ENCODE measurements around the gene CMTM5. TPM values are rescaled to one million over a fixed set of nuclear protein-coding genes. Genes with fewer than 3 reads are reported as not detected.

The CMTM5 gene
- total RNA-seq, 4 donors from 2014 or later: not detected

Small RNA genes lying within 50 kb of the gene (small RNA-seq; reads per million reads assigned to genes)
- gene MIR208A (0 reads per million in 2 donors), gene MIR208B (0 reads per million in 2 donors)

Other genes with a start within 250 kb of the CMTM5 start
- 10 to 100 TPM; 21.8 to 56.9 (median 35.0) TPM for gene SLC7A8, start 193.4 kb upstream of the CMTM5 start, total RNA-seq
- gene RNF212B, start 139.1 kb upstream of the CMTM5 start, total RNA-seq: not detected
- 10 to 100 TPM; 10.5 to 23.9 (median 15.0) TPM for gene HOMEZ, start 90.9 kb upstream of the CMTM5 start, total RNA-seq
- gene PPP1R3E, start 74.2 kb upstream of the CMTM5 start, total RNA-seq: 10 to 100 TPM; 16.5 to 39.2 (median 21.4) TPM
- 10 to 100 TPM; 29.9 to 43.1 (median 32.0) TPM for gene BCL2L2, start 70.2 kb upstream of the CMTM5 start, total RNA-seq
- 100 to 1,000 TPM in 3 of 4 donors, 10 to 100 TPM in 1; 79.3 to 149 (median 116) TPM for gene PABPN1, start 55.6 kb upstream of the CMTM5 start, total RNA-seq
- 10 to 100 TPM in 1 of 4 donors, 1 to 10 TPM in 3; 1.6 to 19.0 (median 5.2) TPM for gene SLC22A17, start 24.2 kb upstream of the CMTM5 start, total RNA-seq
- 1 to 10 TPM in 3 of 4 donors, not detected in 1; 2.1 to 4.4 (median 4.1) TPM for gene EFS, start 11.9 kb upstream of the CMTM5 start, total RNA-seq
- not detected for gene IL25, start 4.2 kb upstream of the CMTM5 start, total RNA-seq
- not detected for gene MYH6, start 31.2 kb downstream of the CMTM5 start, total RNA-seq
- gene MYH7, start 58.6 kb downstream of the CMTM5 start, total RNA-seq: under 1 TPM in 3 of 4 donors, not detected in 1; 0.18 to 0.40 (median 0.19) TPM
- gene NGDN, start 92.7 kb downstream of the CMTM5 start, total RNA-seq: 10 to 100 TPM; 25.5 to 61.9 (median 35.4) TPM
- 1 to 10 TPM in 2 of 4 donors, under 1 TPM in 2; 0.53 to 7.4 (median 1.0) TPM for gene ZFHX2, start 174.7 kb downstream of the CMTM5 start, total RNA-seq
- 10 to 100 TPM; 23.3 to 48.5 (median 37.6) TPM for gene THTPA, start 179.2 kb downstream of the CMTM5 start, total RNA-seq
- gene AP1G2, start 190.7 kb downstream of the CMTM5 start, total RNA-seq: 100 to 1,000 TPM; 175 to 369 (median 341) TPM
- gene JPH4, start 201.7 kb downstream of the CMTM5 start, total RNA-seq: 1 to 10 TPM in 2 of 4 donors, under 1 TPM in 1, not detected in 1; 0.85 to 8.3 (median 1.5) TPM